B cell (primary cell): Measurements from ENCODE around the gene MAPK8.

ENCODE experiments used
- EZH2 ChIP-seq: IDR thresholded peaks from 2 replicates; pipeline ENCODE4 v1.6.1; 2012; ENCODE audit warnings: borderline replicate concordance, low read depth, mild to moderate bottlenecking, moderate library complexity, low read length; ENCODE audit not compliant: insufficient read depth, poor library complexity, severe bottlenecking
- TF ChIP-seq, protein P1 (sequence below): fragments of 200-600 bp; IDR thresholded peaks from one replicate; pipeline ENCODE4 v1.8.0; 2022; ENCODE audit warnings: antibody characterized with exemption, mild to moderate bottlenecking

- TF ChIP-seq, protein P1, sequence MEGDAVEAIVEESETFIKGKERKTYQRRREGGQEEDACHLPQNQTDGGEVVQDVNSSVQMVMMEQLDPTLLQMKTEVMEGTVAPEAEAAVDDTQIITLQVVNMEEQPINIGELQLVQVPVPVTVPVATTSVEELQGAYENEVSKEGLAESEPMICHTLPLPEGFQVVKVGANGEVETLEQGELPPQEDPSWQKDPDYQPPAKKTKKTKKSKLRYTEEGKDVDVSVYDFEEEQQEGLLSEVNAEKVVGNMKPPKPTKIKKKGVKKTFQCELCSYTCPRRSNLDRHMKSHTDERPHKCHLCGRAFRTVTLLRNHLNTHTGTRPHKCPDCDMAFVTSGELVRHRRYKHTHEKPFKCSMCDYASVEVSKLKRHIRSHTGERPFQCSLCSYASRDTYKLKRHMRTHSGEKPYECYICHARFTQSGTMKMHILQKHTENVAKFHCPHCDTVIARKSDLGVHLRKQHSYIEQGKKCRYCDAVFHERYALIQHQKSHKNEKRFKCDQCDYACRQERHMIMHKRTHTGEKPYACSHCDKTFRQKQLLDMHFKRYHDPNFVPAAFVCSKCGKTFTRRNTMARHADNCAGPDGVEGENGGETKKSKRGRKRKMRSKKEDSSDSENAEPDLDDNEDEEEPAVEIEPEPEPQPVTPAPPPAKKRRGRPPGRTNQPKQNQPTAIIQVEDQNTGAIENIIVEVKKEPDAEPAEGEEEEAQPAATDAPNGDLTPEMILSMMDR = no peak
- no peak for TF ChIP-seq EZH2
Measured at GRCh38 chr10:48273741-48274140, 32.7 kb upstream of the MAPK8 start.
